Right cardiac atrium (tissue), 5 donors: Measurements from ENCODE around the gene UBTD1. TPM values are rescaled to one million over a fixed set of nuclear protein-coding genes. Genes with fewer than 3 reads are reported as not detected.
A peak's percentile ranks its signal among the peaks of the same experiment; 100 is the strongest.

ENCODE experiments used
- ATAC-seq, 2 donors: fragments of 200-7000 bp; cut with Tn5 transposase; one replicate each; pipeline versions ENCODE4 v1.8.0 to v1.9.1; 2020; ENCODE audit warnings: moderate library complexity in 2 of 2, mild to moderate bottlenecking in 1 of 2
- DNase-seq, 3 donors: peaks; one replicate each; pipeline ENCODE4 v3.0.0-alpha.2; 2020
- H3K27ac ChIP-seq: one replicate; pipeline ENCODE4 v1.5.1; 2013; ENCODE audit warnings: mild to moderate bottlenecking, low read length, control low read depth, moderate library complexity
- H3K27me3 ChIP-seq: one replicate; pipeline ENCODE4 v1.6.1; 2013; ENCODE audit not compliant: control insufficient read depth, insufficient read depth
- H3K4me1 ChIP-seq: one replicate; pipeline ENCODE4 v1.6.1; 2013; ENCODE audit warnings: low read length; ENCODE audit not compliant: control insufficient read depth, insufficient read depth
- H3K4me3 ChIP-seq: one replicate; pipeline ENCODE4 v1.5.1; 2013; ENCODE audit warnings: low read length, control low read depth
- H3K9me3 ChIP-seq: one replicate; pipeline ENCODE4 v1.6.1; 2013; ENCODE audit warnings: low read length; ENCODE audit not compliant: control insufficient read depth
- WGBS: extraction: QIAGEN DNeasy Blood & Tissue Kit; methylation state at CpG from one replicate; pipeline ENCODE4 v1.1.7; 2013; 5-methylcytosine and 5-hydroxymethylcytosine counted together
- intact Hi-C, 4 donors: fragments of 100-400 bp; cut with DNase I; formaldehyde crosslinking; loops; one replicate each; pipeline versions ENCODE4 v1.11.0 to v1.14.0; 2022 to 2023
- polyA plus RNA-seq: library from polyadenylated mRNA; stranded (reverse); fragments of 200-250 nt; gene quantifications from one replicate; pipeline ENCODE4 v1.2.3, GENCODE V29; 2013
- total RNA-seq, 4 donors: library from RNA; stranded (reverse); fragmentation: NEBNext Ultra II Directional; extraction: Animal tissue kit (Norgen Biotek cat#: 25700); gene quantifications; one replicate each; pipeline ENCODE4 v1.2.1, GENCODE V29; 2021
- donor health status: healthy with polysubstance abuse.
- donor health status: DM: no; HTN: yes; CAD: no.
- donor health status: DM: no; HTN: no; CAD: no.
- donor health status: DM: no; HTN: yes; CAD: no; lungs with severe emphysema.
- donor health status: DM: yes; HTN: yes; CAD: no.

The UBTD1 gene
- total and polyA plus RNA-seq, 5 donors: 24.8 to 42.1 (median 26.6) TPM

DNA sequence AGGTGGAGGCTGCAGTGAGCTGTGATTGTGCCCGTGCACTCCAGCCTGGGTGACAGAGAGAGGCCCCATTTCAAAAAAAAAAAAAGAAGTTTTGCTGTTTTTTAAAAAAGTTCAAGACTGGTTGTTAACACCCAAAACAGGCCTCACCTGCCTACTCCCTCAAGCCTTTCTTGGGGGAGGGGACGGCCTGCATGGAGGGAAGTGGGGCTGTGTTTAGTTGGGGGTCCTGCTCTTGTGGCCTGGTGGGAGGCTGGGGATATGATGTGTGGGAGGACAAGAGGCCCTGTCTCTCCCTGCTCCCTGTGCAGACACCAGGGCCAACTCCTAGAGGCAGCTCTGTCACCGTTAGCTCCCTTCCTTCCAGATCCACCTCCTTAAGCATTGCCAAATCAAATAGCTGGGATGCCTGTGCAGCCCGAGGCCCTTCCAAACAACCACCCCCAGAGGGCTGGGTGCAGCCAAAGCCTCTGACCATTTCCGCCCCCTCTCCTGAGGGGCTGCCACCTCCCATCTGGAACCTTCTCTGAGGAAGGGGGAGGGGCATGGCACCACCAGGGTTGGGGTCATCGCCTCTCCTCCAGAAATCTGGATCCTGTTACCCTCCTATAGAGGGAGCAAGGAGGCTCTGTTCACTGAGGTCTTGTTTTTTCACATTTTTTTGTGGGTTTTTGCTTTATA, 40.9 kb downstream of the UBTD1 start:
- Histone ChIP-seq H3K9me3 (no peaks in the 10 kb centered on the region), H3K4me3 (no peak overlapping the region), H3K27me3 (no peaks in the 10 kb centered on the region), H3K27ac (no peak overlapping the region), H3K4me1 (peaks cover 22% of the 10 kb centered on the region)
- 46% methylated on average over 6 of the region's 6 CpGs for WGBS
- peak; percentile 34 to 50 for ATAC-seq
- intact Hi-C loops: no loop called here
- DNase-seq: peak; percentile 72 to 83 (median 76)

DNA sequence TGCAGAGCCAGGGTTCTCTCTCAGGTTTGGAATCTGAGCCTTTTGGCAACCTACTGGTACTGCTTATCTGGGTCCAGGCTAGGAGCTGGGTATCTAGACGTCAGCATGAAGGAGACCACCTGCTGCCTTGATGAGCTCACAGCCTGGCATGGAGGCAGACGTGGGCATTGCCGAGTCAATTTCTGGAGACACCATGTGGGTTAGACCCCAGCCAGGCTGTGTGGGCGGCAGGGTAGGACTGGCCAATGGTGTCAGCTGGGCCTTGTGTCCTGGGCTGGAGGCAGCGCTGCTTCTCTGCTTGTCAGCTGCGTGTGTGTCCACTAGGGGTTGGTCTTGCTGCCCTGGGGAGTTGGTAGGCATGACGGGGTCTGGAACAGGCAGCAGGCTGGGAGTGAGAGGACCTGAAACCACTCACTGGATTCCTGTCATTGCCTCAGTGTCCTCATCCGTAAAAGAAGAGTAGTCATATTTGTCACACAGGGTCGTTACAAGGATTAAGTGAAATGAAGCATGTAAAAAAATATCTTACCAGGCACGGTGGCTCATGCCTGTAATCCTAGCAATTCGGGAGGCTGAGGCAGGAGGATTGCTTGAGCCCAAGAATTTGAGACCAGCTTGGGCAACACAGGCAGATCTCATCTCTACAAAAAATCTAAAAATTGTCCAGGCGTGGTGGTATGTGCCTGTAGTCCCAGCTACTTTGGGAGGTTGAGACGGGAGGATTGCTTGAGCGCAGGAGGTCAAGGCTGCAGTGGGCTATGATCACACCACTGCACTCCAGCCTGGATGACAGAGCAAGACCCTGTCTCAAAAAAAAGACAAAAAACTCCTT, 42.2 kb downstream of the UBTD1 start:
- H3K27me3 ChIP-seq: no peaks in the 10 kb centered on the region
- intact Hi-C loops: no loop called here
- no peak overlapping the region for H3K4me3 ChIP-seq
- WGBS: 81% methylated on average over 14 of the region's 14 CpGs
- peak overlapping the region; percentile 11 for H3K27ac ChIP-seq
- peak; percentile 61 to 82 (median 76) for DNase-seq
- no peaks in the 10 kb centered on the region for H3K9me3 ChIP-seq
- peaks cover 22% of the 10 kb centered on the region for H3K4me1 ChIP-seq
- no peak for ATAC-seq

GRCh38 chr10:97542169-97543024, 43.7 kb downstream of the UBTD1 start:
- intact Hi-C loops: no loop called here
- no peaks in the 10 kb centered on the region for H3K27me3 ChIP-seq
- ATAC-seq (peak; percentile 79 to 86), DNase-seq (peak; percentile 84 to 88 (median 86))
- peak overlapping the region; percentile 94 for H3K27ac ChIP-seq
- WGBS: 58% methylated on average over 9 of the region's 9 CpGs
- H3K9me3 ChIP-seq: no peaks in the 10 kb centered on the region
- H3K4me3 ChIP-seq: no peak overlapping the region
- H3K4me1 ChIP-seq: peaks cover 22% of the 10 kb centered on the region

DNA sequence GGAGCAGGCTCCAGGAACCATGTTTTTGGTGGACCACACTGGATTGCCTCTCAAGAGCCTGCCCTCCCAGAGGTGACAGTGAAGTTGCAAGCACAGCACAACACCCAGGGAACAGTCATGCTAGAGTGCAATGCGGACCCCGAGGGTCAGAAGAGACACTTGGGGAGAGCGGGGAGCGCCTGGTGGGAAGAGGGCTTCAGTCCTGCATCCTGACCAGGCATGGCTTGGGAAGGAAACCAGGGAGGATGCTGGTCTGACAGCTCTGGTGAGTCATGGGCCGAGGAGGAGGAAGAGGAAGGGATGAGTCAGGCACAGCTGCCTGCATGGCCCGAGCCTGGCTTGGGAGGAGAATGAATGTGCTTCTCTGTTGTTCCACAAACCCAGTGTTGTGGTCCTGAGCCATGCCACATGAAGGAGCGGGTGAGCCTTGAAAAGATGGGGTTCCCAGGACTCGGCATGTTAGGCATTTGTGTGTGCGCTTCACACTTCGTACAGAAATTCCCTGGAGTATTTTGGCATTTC, 44.4 kb downstream of the UBTD1 start:
- DNase-seq (peak; percentile 84 to 89 (median 86)), ATAC-seq (peak; percentile 85 to 94)
- WGBS: 30% methylated on average over 10 of the region's 10 CpGs
- intact Hi-C loops: no loop called here
- peaks cover 25% of the 10 kb centered on the region for H3K4me1 ChIP-seq
- no peaks in the 10 kb centered on the region for H3K9me3 ChIP-seq
- no peaks in the 10 kb centered on the region for H3K27me3 ChIP-seq
- H3K27ac ChIP-seq: peak overlapping the region; percentile 94
- H3K4me3 ChIP-seq: no peak overlapping the region

GRCh38 chr10:97546456-97547270, 47.9 kb downstream of the UBTD1 start:
- ATAC-seq (no peak), DNase-seq (no peak)
- H3K4me3 ChIP-seq: no peak overlapping the region
- H3K27me3 ChIP-seq: no peaks in the 10 kb centered on the region
- H3K27ac ChIP-seq: no peak overlapping the region
- 78% methylated on average over 18 of the region's 18 CpGs for WGBS
- H3K4me1 ChIP-seq: peaks cover 34% of the 10 kb centered on the region
- H3K9me3 ChIP-seq: no peaks in the 10 kb centered on the region
- intact Hi-C loops: loop anchor here in 1 of 4 donors (5.0 kb wide), 1 partner anchor 44 kb away; no protein-coding TSS in a partner anchor

GRCh38 chr10:97547271-97547600, 48.5 kb downstream of the UBTD1 start:
- 69% methylated on average over 4 of the region's 4 CpGs for WGBS
- Histone ChIP-seq H3K4me1 (peaks cover 32% of the 10 kb centered on the region), H3K27me3 (no peaks in the 10 kb centered on the region), H3K4me3 (no peak overlapping the region), H3K9me3 (no peaks in the 10 kb centered on the region), H3K27ac (no peak overlapping the region)
- DNase-seq: no peak
- intact Hi-C loops: loop anchor here in 1 of 4 donors (5.0 kb wide), 1 partner anchor 45 kb away; no protein-coding TSS in a partner anchor
- ATAC-seq: no peak

DNA sequence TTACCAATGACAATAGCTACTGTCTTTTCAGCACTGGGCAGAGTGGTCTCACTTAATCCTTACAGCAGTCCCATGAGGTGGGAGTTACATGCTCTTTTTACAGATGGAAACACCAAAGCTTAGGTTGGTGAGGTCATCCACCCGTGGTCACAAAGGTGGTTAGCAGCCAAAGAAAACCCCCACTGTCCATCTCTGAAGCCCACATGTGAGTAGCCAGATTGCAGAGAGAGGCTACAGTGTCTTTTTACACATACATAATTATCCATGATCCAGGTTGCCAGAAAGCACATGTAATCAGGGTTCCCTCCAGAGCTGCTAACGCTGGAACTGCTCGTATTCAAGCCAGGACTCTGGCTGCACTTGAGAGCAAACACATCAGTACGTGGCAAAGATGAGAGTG, 49.2 kb downstream of the UBTD1 start:
- no peaks in the 10 kb centered on the region for H3K9me3 ChIP-seq
- WGBS: 44% methylated on average over 4 of the region's 4 CpGs
- intact Hi-C loops: loop anchor here in 1 of 4 donors (5.0 kb wide), 1 partner anchor 46 kb away; no protein-coding TSS in a partner anchor
- ATAC-seq: peak in 1 of 2 donors; percentile 56
- no peak for DNase-seq
- peak overlapping the region; percentile 8 for H3K27ac ChIP-seq
- no peak overlapping the region for H3K4me3 ChIP-seq
- peaks cover 27% of the 10 kb centered on the region for H3K4me1 ChIP-seq
- no peaks in the 10 kb centered on the region for H3K27me3 ChIP-seq

GRCh38 chr10:97548828-97549455, 50.2 kb downstream of the UBTD1 start:
- 84% methylated on average over 13 of the region's 13 CpGs for WGBS
- intact Hi-C loops: loop anchor here in 1 of 4 donors (5.0 kb wide), 1 partner anchor 47 kb away; no protein-coding TSS in a partner anchor
- no peak for ATAC-seq

DNA sequence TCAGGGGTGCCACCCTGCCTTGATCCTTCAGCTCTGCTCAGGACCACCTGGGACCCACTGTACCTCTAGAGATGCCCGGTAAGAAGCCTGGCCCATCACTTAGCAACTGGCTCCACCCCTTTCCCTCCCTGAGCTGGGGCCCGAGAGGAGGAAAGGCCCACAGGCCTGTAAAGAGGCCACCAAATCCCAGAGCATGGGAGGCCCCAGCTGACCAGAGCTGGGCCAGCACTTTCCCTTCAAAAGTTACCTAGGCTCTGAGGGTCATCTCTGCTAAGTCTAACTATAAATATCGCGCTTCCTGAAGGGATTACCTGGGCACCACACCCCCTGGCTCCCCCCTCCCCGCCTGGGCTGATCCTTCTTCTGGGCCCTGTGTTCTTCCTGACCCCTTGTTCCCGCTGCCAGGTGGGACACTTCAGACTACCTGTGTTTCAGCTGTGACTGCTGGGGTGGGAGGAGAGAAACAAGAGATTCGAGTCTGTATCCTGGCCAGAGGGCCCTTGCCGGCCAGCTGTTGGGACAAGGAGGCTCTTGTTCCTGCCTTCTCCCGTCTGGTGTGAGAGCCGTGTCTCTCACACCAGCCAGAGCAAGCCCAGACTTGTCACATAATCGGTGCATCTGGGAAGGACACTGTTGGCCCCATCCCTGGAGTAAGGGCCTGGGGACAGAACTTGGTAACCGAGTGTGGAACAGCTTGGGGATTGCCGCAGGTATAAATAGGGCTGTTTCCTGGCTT, 51.0 kb downstream of the UBTD1 start:
- no peaks in the 10 kb centered on the region for H3K27me3 ChIP-seq
- DNase-seq (peak; percentile 55 to 78 (median 72)), ATAC-seq (peak; percentile 55 to 61)
- peak overlapping the region; percentile 61 for H3K27ac ChIP-seq
- peaks cover 18% of the 10 kb centered on the region for H3K4me1 ChIP-seq
- H3K4me3 ChIP-seq: no peak overlapping the region
- WGBS: 39% methylated on average over 13 of the region's 13 CpGs
- intact Hi-C loops: loop anchor here (5.0 to 10.0 kb wide), 3 partner anchors 47 to 87 kb away; no protein-coding TSS in a partner anchor
- no peaks in the 10 kb centered on the region for H3K9me3 ChIP-seq

More at GRCh38 chr10:97548828-97549455, 50.2 kb downstream of the UBTD1 start:
- no peaks in the 10 kb centered on the region for H3K9me3 ChIP-seq
- peaks cover 20% of the 10 kb centered on the region for H3K4me1 ChIP-seq
- DNase-seq: no peak
- no peak overlapping the region for H3K4me3 ChIP-seq
- no peaks in the 10 kb centered on the region for H3K27me3 ChIP-seq
- no peak overlapping the region for H3K27ac ChIP-seq
